GM12873 (cell line): Measurements from ENCODE around the gene DPEP2NB.

Experiments used
- TF ChIP-seq, protein P1 (sequence below): IDR thresholded peaks from 2 replicates; pipeline ENCODE4 v1.5.1; 2012; ENCODE audit warnings: low read depth, mild to moderate bottlenecking, moderate library complexity, low read length, control low read depth; ENCODE audit not compliant: insufficient read depth; ENCODE audit errors: missing control alignments

Gene DPEP2NB

DNA sequence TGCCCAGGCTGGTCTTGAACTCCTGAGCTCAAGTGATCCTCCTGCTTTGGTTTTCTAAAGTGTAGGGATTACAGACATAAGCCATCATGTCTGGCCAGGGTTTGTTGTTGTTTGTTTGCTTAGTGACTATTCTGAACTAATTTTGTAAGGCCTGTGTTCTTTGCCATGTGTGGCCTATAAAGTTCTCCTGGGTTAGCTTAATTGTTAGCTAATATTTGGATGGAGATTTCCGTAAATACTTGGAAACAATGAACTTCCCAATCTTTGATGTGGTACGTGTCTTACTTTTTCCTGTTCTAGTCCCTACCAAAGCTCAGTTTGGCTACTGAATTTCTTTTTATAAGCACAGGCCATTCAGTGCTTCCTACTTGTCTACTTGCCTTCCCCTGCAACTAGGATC is 32.3 kb upstream of the DPEP2NB start:
- TF ChIP-seq, protein P1, sequence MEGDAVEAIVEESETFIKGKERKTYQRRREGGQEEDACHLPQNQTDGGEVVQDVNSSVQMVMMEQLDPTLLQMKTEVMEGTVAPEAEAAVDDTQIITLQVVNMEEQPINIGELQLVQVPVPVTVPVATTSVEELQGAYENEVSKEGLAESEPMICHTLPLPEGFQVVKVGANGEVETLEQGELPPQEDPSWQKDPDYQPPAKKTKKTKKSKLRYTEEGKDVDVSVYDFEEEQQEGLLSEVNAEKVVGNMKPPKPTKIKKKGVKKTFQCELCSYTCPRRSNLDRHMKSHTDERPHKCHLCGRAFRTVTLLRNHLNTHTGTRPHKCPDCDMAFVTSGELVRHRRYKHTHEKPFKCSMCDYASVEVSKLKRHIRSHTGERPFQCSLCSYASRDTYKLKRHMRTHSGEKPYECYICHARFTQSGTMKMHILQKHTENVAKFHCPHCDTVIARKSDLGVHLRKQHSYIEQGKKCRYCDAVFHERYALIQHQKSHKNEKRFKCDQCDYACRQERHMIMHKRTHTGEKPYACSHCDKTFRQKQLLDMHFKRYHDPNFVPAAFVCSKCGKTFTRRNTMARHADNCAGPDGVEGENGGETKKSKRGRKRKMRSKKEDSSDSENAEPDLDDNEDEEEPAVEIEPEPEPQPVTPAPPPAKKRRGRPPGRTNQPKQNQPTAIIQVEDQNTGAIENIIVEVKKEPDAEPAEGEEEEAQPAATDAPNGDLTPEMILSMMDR: no peak

DNA sequence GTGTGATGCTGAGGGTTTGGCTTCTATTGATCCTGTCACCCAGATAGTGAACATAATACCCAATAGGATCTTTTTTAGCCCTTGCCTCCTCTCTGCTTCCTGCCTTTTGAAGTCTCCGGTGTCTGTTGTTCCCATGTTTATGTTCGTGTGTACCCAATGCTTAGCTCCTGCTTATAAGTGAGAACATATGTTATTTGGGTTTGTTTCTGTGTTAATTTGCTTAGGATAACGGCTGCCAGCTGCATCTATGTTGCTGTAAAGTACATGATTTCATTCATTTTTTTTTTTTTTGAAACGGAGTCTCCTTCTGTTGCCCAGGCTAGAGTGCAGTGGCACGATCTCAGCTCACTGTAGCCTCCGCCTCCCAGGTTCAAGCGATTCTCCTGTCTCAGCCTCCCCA is 30.4 kb upstream of the DPEP2NB start:
- TF ChIP-seq, protein P1: no peak

DNA sequence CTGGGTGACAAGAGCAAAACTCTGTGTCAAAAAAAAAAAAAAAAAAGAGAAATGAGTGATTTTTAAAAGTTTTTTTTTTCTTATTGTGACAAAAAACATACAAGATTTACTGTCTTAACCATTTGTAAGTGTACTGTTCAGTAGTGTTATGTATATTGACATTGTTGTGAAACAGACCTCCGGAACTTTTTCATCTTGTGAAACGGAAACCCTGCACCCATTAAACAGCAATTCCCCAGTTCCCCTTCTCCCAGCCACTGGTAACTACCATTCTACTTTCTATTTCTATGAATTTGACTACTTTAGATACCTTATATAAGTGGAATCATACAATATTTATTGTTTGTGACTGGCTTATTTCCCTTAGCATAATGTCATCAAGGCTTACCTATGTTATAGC is 26.1 kb upstream of the DPEP2NB start:
- TF ChIP-seq, protein P1: no peak

DNA sequence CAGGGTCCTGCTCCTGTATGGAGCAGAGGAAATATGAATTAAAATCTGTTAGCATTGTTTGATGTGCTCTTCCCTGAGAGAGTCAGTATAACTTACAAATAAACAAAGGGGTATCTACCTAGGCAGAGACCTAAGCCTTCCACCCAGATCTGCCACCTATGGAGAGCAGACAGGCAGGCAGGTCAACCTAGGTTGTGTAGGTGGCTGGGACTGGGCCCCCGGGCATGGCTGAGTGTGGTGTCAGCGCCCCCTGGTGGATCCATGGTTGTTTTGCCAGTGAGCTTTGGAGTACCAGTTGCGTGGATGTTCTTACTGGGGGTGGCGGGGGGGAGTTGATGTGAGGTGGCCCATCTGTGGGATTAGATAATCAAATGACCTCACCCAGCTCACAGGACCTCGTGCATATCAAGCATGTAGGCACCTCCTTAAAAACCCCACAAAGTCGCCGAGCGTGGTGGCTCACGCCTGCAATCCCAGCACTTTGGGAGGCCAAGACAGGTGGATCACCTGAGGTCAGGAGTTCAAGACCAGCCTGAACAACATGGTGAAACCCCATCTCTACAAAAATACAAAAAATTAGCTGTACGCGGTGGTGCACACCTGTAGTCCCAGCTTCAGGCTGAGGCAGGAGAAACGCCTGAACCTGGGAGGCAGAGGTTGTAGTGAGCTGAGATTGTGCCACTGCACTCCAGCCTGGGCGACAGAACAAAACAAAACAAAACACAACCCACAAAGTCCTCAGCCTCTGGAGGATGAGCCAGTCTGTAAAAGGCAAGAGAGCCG is 25.0 kb upstream of the DPEP2NB start:
- TF ChIP-seq, protein P1: peak; percentile 90

DNA sequence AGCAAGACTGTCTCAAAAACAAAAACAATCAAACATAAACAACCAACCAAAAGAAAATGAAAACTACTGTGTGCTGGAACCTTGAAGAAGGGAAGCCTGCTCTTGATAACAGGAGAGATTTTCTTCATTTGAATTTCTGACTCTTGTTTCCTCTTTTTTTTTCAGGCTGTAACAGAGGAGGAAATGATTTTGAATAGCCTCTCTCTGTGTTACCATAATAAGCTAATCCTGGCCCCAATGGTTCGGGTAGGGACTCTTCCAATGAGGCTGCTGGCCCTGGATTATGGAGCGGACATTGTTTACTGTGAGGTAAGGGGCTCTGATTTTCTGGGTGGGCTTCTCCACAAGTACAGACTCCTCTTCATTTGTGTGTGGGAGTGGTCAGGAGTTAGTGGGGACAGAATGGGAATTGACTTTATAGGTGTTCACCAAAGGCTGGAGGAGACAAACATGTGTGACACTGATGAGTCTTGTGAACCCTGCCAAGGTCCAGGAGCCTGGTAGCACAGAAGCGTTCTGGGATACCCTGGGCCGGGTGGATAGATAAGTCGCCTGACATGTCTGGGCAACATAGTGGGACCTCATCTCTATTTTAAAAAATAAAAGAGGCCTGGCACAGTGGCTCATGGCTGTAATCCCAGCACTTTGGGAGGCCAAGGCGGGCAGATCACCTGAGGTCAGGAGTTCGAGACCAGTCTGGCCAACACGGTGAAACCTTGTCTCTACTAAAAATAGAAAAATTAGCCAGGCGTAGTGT is 22.3 kb upstream of the DPEP2NB start:
- TF ChIP-seq, protein P1: no peak

DNA sequence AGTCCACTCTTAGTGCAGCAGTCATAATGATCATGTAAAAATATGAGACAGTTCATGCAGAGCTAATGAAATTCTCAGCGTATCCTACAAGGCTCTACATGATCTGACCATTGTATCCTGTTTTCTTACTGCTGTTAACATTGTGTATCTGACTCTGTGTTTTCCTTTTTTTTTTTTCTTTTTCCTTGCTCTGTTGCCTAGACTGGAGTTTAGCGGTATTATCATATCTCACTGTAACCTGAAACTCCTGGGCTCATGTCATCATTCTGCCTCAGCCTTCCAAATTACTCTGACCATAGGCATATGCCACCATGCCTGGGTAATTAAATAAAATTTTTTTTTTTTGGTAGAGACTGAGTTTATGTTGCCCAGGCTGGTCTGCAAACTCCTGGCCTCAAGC is 19.5 kb upstream of the DPEP2NB start:
- TF ChIP-seq, protein P1: no peak

DNA sequence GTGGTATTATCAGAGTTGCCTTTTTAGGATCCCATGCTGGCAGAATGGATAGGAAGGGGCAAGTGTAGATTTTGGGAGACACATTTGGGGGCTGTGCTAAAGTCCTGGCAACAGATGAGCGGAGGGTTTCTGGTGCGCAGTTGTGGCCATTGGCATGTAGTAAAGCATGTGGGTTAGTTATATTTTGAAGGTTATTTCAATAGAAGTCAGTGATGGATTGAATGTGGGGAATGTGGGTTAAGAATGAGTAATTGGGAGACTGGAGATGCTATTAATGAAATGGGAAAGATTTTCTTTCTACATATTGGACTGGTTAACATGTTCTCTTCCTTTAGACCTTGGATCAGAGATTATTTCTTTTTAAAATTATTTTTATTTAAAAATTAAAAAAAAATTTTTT is 17.4 kb upstream of the DPEP2NB start:
- TF ChIP-seq, protein P1: no peak
